Activated effector memory CD4-positive, alpha-beta T cell treated with Interleukin-2 at 50 U/mL for 16 hours (primary cell): Measurements from ENCODE around the gene STXBP6.

Experiments
- DNase-seq: peaks from one replicate; pipeline ENCODE4 v3.0.0-alpha.2; 2020

Gene STXBP6

GRCh38 chr14:24880689-24881088 is 169.3 kb downstream of the STXBP6 start:
- no peak for DNase-seq

GRCh38 chr14:24879661-24880386 is 170.1 kb downstream of the STXBP6 start:
- DNase-seq, result no peak

- DNase-seq, result no peak
These were observed 173.0 kb downstream of the STXBP6 start for GRCh38 chr14:24876996-24877395.

GRCh38 chr14:24875991-24876878 is 173.7 kb downstream of the STXBP6 start:
- DNase-seq, result no peak

GRCh38 chr14:24875203-24875838 is 174.6 kb downstream of the STXBP6 start:
- DNase-seq, result no peak

GRCh38 chr14:24874514-24875202 is 175.3 kb downstream of the STXBP6 start:
- DNase-seq, result no peak

GRCh38 chr14:24873551-24873950 is 176.4 kb downstream of the STXBP6 start:
- DNase-seq, result no peak

GRCh38 chr14:24870949-24871701 is 178.8 kb downstream of the STXBP6 start:
- DNase-seq, result no peak

GRCh38 chr14:24868389-24868788 is 181.6 kb downstream of the STXBP6 start:
- DNase-seq, result no peak

- DNase-seq, result no peak
These were observed 183.8 kb downstream of the STXBP6 start for GRCh38 chr14:24866067-24866639.

- no peak for DNase-seq
These were observed 185.8 kb downstream of the STXBP6 start for GRCh38 chr14:24863968-24864684.

- no peak for DNase-seq
These were observed 188.8 kb downstream of the STXBP6 start for GRCh38 chr14:24861083-24861630.

- DNase-seq, result no peak
These were observed 190.4 kb downstream of the STXBP6 start for GRCh38 chr14:24859559-24859958.

- DNase-seq, result no peak
These were observed 191.3 kb downstream of the STXBP6 start for GRCh38 chr14:24858684-24859083.

GRCh38 chr14:24858052-24858451 is 191.9 kb downstream of the STXBP6 start:
- no peak for DNase-seq

GRCh38 chr14:24857277-24857676 is 192.7 kb downstream of the STXBP6 start:
- no peak for DNase-seq

GRCh38 chr14:24853446-24853845 is 196.5 kb downstream of the STXBP6 start:
- DNase-seq, result no peak

- no peak for DNase-seq
These were observed 197.5 kb downstream of the STXBP6 start for GRCh38 chr14:24852312-24853060.

- DNase-seq, result no peak
These were observed 198.1 kb downstream of the STXBP6 start for GRCh38 chr14:24851837-24852236.

GRCh38 chr14:24851406-24851805 is 198.5 kb downstream of the STXBP6 start:
- no peak for DNase-seq
